Fibroblast of lung (primary cell): Measurements from ENCODE around the gene AP1G2.

ENCODE experiments used
- EZH2 ChIP-seq: IDR thresholded peaks from 2 replicates; pipeline ENCODE4 v1.5.1; 2012; ENCODE audit warnings: low read length, control low read depth, mild to moderate bottlenecking; ENCODE audit errors: missing control alignments
- TF ChIP-seq, protein P1 (sequence below), 2 donors: IDR thresholded peaks in 1 of 2; conservative IDR thresholded peaks in 1 of 2; 1 replicate in 1 of 2; 2 replicates in 1 of 2; pipeline ENCODE4 v1.5.1; 2011 to 2012; ENCODE audit warnings: low read length in 2 of 2, control low read depth in 1 of 2, inconsistent platforms in 1 of 2, low read depth in 1 of 2, mild to moderate bottlenecking in 1 of 2

DNA sequence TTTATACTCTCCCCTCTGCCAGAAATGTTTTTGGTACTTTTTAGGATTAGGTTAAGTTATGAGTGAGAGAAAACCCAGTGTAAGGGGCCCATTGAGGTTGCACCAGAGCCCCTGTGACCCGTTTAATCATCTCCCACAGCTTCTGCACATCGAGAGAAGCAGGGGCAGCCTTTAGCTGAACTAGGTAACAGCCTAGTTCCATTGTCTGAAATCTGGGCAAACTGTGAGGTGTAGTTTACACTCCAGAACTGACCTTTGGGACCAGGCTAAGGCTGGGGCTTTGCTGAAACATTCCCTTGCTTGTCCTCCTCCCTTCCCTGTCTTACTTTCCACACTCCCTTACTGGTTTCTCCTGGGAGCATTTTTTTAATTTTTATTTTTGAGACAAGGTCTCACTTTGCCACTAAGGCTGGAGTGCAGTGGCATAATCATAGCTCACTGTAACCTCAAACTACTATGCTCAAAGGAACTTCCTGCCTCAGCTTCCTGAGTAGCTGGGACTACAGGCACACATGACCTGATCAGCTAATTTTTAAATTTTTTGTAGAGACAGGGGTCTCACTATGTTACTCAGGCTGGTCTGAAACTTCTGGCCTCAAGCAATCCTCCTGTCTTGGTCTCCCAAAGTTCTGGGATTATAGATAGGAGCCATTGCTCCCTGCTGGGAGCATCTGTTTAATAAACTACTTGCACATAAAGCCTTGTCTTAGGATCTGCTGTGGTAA, 42.7 kb upstream of the AP1G2 start:
- TF ChIP-seq, protein P1, sequence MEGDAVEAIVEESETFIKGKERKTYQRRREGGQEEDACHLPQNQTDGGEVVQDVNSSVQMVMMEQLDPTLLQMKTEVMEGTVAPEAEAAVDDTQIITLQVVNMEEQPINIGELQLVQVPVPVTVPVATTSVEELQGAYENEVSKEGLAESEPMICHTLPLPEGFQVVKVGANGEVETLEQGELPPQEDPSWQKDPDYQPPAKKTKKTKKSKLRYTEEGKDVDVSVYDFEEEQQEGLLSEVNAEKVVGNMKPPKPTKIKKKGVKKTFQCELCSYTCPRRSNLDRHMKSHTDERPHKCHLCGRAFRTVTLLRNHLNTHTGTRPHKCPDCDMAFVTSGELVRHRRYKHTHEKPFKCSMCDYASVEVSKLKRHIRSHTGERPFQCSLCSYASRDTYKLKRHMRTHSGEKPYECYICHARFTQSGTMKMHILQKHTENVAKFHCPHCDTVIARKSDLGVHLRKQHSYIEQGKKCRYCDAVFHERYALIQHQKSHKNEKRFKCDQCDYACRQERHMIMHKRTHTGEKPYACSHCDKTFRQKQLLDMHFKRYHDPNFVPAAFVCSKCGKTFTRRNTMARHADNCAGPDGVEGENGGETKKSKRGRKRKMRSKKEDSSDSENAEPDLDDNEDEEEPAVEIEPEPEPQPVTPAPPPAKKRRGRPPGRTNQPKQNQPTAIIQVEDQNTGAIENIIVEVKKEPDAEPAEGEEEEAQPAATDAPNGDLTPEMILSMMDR (conservative IDR thresholded peaks at IDR 0.05 in 1 of 2, IDR thresholded peaks at IDR 0.05 in 1 of 2; ENCODE audit: low read depth in 1 of 2, low read length in 2 of 2), result no peak
- TF ChIP-seq EZH2, result no peak
